WTC11 (cell line): ENCODE results near the gene MAP3K3.

ENCODE experiments used
- ESRRA ChIP-seq: sonication (generic); formaldehyde crosslinking; IDR thresholded peaks from 2 replicates; pipeline ENCODE4 v1.8.1; 2022; ENCODE audit warnings: mild to moderate bottlenecking, missing genetic modification reagents, borderline replicate concordance
- HMGA2 ChIP-seq: fragments of 250-450 bp; sonication (Bioruptor Pico); IDR thresholded peaks from 2 replicates; pipeline ENCODE4 v1.4.0; 2021; ENCODE audit warnings: mild to moderate bottlenecking, moderate library complexity
- NFATC4 ChIP-seq: fragments of 250-450 bp; sonication (Bioruptor Pico); IDR thresholded peaks from 2 replicates; pipeline ENCODE4 v1.9.0; 2021; ENCODE audit warnings: mild to moderate bottlenecking
- NFYB ChIP-seq: sonication (generic); formaldehyde crosslinking; conservative IDR thresholded peaks from 2 replicates; pipeline ENCODE4 v1.8.0; 2022; ENCODE audit warnings: low read depth, missing genetic modification reagents
- NR2C2 ChIP-seq: sonication (generic); formaldehyde crosslinking; IDR thresholded peaks from 2 replicates; pipeline ENCODE4 v1.8.0; 2022; ENCODE audit warnings: mild to moderate bottlenecking, missing genetic modification reagents
- NR3C1 ChIP-seq: sonication (generic); formaldehyde crosslinking; conservative IDR thresholded peaks from 2 replicates; pipeline ENCODE4 v1.8.1; 2023; ENCODE audit warnings: low read depth, mild to moderate bottlenecking, missing genetic modification reagents
- SP1 ChIP-seq: sonication (generic); formaldehyde crosslinking; conservative IDR thresholded peaks from 2 replicates; pipeline ENCODE4 v1.8.1; 2022; ENCODE audit warnings: missing genetic modification reagents
- TEAD4 ChIP-seq: sonication (generic); formaldehyde crosslinking; IDR thresholded peaks from 2 replicates; pipeline ENCODE4 v1.8.0; 2022; ENCODE audit warnings: mild to moderate bottlenecking, missing genetic modification reagents
- ZBTB21 ChIP-seq: sonication (generic); formaldehyde crosslinking; IDR thresholded peaks from 2 replicates; pipeline ENCODE4 v1.8.1; 2023; ENCODE audit warnings: mild to moderate bottlenecking, missing genetic modification reagents, borderline replicate concordance
- TF ChIP-seq, protein P1 (sequence below): fragments of 200-600 bp; IDR thresholded peaks from 2 replicates; pipeline ENCODE4 v1.8.0; 2022; ENCODE audit warnings: antibody characterized with exemption
- TF ChIP-seq, protein P2 (sequence below): sonication (generic); formaldehyde crosslinking; IDR thresholded peaks from 2 replicates; pipeline ENCODE4 v1.8.0; 2022; ENCODE audit warnings: mild to moderate bottlenecking, missing genetic modification reagents
- TF ChIP-seq, protein P3 (sequence below): sonication (generic); formaldehyde crosslinking; IDR thresholded peaks from 2 replicates; pipeline ENCODE4 v1.8.1; 2023; ENCODE audit warnings: mild to moderate bottlenecking, missing genetic modification reagents, moderate library complexity
- TF ChIP-seq, protein P4 (sequence below): sonication (generic); formaldehyde crosslinking; IDR thresholded peaks from 2 replicates; pipeline ENCODE4 v1.8.1; 2023; ENCODE audit warnings: mild to moderate bottlenecking, missing genetic modification reagents, moderate library complexity

DNA sequence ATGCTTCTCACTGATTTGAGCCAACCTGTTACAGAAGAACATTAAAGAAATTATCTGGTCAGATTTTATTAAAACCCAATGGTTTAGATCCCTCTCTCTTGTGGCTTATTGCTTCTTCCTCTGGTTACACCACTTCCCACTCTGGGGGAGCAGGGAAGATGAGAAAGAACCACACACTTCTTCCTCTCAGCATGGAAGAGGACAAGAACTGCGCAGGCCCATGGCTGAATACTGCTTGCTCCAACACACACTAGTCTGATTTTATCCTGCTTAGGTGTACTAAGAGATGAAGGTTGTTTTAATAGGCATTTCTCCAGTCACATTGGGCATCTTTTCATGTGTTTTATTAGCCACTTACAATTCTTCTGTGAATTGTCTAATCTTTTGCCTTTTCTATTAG, 27.6 kb downstream of the MAP3K3 start:
- TF ChIP-seq, protein P1, sequence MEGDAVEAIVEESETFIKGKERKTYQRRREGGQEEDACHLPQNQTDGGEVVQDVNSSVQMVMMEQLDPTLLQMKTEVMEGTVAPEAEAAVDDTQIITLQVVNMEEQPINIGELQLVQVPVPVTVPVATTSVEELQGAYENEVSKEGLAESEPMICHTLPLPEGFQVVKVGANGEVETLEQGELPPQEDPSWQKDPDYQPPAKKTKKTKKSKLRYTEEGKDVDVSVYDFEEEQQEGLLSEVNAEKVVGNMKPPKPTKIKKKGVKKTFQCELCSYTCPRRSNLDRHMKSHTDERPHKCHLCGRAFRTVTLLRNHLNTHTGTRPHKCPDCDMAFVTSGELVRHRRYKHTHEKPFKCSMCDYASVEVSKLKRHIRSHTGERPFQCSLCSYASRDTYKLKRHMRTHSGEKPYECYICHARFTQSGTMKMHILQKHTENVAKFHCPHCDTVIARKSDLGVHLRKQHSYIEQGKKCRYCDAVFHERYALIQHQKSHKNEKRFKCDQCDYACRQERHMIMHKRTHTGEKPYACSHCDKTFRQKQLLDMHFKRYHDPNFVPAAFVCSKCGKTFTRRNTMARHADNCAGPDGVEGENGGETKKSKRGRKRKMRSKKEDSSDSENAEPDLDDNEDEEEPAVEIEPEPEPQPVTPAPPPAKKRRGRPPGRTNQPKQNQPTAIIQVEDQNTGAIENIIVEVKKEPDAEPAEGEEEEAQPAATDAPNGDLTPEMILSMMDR = no peak
- TF ChIP-seq, protein P2, sequence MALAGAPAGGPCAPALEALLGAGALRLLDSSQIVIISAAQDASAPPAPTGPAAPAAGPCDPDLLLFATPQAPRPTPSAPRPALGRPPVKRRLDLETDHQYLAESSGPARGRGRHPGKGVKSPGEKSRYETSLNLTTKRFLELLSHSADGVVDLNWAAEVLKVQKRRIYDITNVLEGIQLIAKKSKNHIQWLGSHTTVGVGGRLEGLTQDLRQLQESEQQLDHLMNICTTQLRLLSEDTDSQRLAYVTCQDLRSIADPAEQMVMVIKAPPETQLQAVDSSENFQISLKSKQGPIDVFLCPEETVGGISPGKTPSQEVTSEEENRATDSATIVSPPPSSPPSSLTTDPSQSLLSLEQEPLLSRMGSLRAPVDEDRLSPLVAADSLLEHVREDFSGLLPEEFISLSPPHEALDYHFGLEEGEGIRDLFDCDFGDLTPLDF (CRISPR knock-in tag) = no peak
- TF ChIP-seq, protein P3, sequence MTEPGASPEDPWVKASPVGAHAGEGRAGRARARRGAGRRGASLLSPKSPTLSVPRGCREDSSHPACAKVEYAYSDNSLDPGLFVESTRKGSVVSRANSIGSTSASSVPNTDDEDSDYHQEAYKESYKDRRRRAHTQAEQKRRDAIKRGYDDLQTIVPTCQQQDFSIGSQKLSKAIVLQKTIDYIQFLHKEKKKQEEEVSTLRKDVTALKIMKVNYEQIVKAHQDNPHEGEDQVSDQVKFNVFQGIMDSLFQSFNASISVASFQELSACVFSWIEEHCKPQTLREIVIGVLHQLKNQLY = no peak
- TF ChIP-seq HMGA2 (CRISPR knock-in tag) (no peak), ESRRA (CRISPR knock-in tag) (no peak), ZBTB21 (CRISPR knock-in tag) (no peak), NR3C1 (no peak), NFATC4 (CRISPR knock-in tag) (no peak), SP1 (CRISPR knock-in tag) (no peak), TEAD4 (CRISPR knock-in tag) (no peak), NFYB (no peak), NR2C2 (CRISPR knock-in tag) (no peak)
- TF ChIP-seq, protein P4, sequence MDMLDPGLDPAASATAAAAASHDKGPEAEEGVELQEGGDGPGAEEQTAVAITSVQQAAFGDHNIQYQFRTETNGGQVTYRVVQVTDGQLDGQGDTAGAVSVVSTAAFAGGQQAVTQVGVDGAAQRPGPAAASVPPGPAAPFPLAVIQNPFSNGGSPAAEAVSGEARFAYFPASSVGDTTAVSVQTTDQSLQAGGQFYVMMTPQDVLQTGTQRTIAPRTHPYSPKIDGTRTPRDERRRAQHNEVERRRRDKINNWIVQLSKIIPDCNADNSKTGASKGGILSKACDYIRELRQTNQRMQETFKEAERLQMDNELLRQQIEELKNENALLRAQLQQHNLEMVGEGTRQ (CRISPR knock-in tag) = no peak
